Endothelial cell of umbilical vein (primary cell): Measurements from ENCODE around the gene ARHGEF12. TPM values are rescaled to one million over a fixed set of nuclear protein-coding genes. Genes with fewer than 3 reads are reported as not detected.

Source experiments
- BruUV-seq: library from RNA; stranded (reverse); fragments of 400-500 nt; replicated peaks from 2 replicates; lab custom pipeline; 2021; lab: Mats Ljungman, UMichigan
- CTCF ChIA-PET: fragments of 300-600, 350-600 bp; sonication (Branson Sonifier 250); formaldehyde crosslinking; loops from one replicate; lab custom pipeline; 2021; ENCODE audit warnings: antibody characterized with exemption, inconsistent platforms; lab: Charles Lee
- POLR2A ChIA-PET: fragments of 300-600, 350-600 bp; sonication (Branson Sonifier 250); formaldehyde crosslinking; loops from one replicate; lab custom pipeline; 2021; ENCODE audit warnings: antibody characterized with exemption, inconsistent platforms; lab: Charles Lee
- DNase-seq: peaks from one replicate; pipeline ENCODE4 v3.0.0-alpha.2; 2011; ENCODE audit warnings: low read depth, low spot score
- FAIRE-seq: peaks from 2 replicates; lab custom pipeline; 2011; peaks lifted over from hg19 to GRCh38; lab: Jason Lieb, UNC
- H2AFZ ChIP-seq: 2 replicates; pipeline ENCODE4 v1.6.0; 2012; ENCODE audit warnings: low read depth, low read length, control low read depth, inconsistent platforms
- H3K27ac ChIP-seq: 2 replicates; pipeline ENCODE4 v1.5.1; 2011; ENCODE audit warnings: low read depth, mild to moderate bottlenecking, control low read depth, low read length, moderate library complexity; ENCODE audit not compliant: insufficient read depth
- H3K27me3 ChIP-seq, 2 experiments: 2 replicates each; pipeline versions ENCODE4 v1.6.0 to v1.6.1; 2011; ENCODE audit warnings: low read length in 2 of 2, mixed read lengths in 1 of 2; ENCODE audit not compliant: control insufficient read depth in 2 of 2, insufficient read depth in 2 of 2
- H3K36me3 ChIP-seq, 2 experiments: 2 replicates in 1 of 2; 3 replicates in 1 of 2; pipeline ENCODE4 v1.5.1; 2011; ENCODE audit warnings: low read length in 2 of 2, mild to moderate bottlenecking in 1 of 2, moderate library complexity in 1 of 2; ENCODE audit not compliant: control insufficient read depth in 2 of 2, insufficient read depth in 2 of 2; ENCODE audit errors: extremely low read depth in 1 of 2
- H3K4me1 ChIP-seq: 3 replicates; pipeline ENCODE4 v1.5.1; 2011; ENCODE audit warnings: mild to moderate bottlenecking, low read length; ENCODE audit not compliant: control insufficient read depth, insufficient read depth; ENCODE audit errors: extremely low read depth
- H3K4me2 ChIP-seq: 2 replicates; pipeline ENCODE4 v1.6.1; 2011; ENCODE audit warnings: low read length, control low read depth, mixed read lengths; ENCODE audit not compliant: insufficient read depth
- H3K4me3 ChIP-seq, 3 experiments: fragments of 200-600 bp in 1 of 3; sonication (generic), shearing (Covaris generic) in 1 of 3; replicated peaks in 1 of 3; 2 replicates each; pipeline ENCODE4 v1.5.1; 2011 to 2016; ENCODE audit warnings: control low read depth in 3 of 3, low read length in 3 of 3, mild to moderate bottlenecking in 2 of 3, inconsistent platforms in 1 of 3, low read depth in 1 of 3, moderate library complexity in 1 of 3; ENCODE audit not compliant: insufficient read depth in 1 of 3
- H3K79me2 ChIP-seq: 2 replicates; pipeline ENCODE4 v1.6.0; 2012; ENCODE audit warnings: low read length, inconsistent platforms; ENCODE audit not compliant: control insufficient read depth, insufficient read depth
- H3K9ac ChIP-seq: replicated peaks from 2 replicates; pipeline ENCODE3; 2011; ENCODE audit warnings: low read length, control low read depth; ENCODE audit not compliant: insufficient read depth; ENCODE audit errors: extremely low read depth
- H3K9me1 ChIP-seq: replicated peaks from 3 replicates; pipeline ENCODE4 v1.6.0; 2011; ENCODE audit warnings: mild to moderate bottlenecking, low read length; ENCODE audit not compliant: control insufficient read depth, insufficient read depth; ENCODE audit errors: extremely low read depth
- H3K9me3 ChIP-seq: replicated peaks from 2 replicates; pipeline ENCODE4 v1.5.1; 2012; ENCODE audit warnings: low read length, inconsistent platforms; ENCODE audit not compliant: control insufficient read depth, insufficient read depth
- H4K20me1 ChIP-seq: replicated peaks from 2 replicates; pipeline ENCODE3; 2011; ENCODE audit warnings: mild to moderate bottlenecking, low read length; ENCODE audit not compliant: control insufficient read depth, insufficient read depth; ENCODE audit errors: extremely low read depth
- EZH2 ChIP-seq: IDR thresholded peaks from 2 replicates; pipeline ENCODE4 v1.6.1; 2012; ENCODE audit warnings: borderline replicate concordance, low read depth, mild to moderate bottlenecking, moderate library complexity, low read length, inconsistent platforms; ENCODE audit not compliant: severe bottlenecking
- FOS ChIP-seq: IDR thresholded peaks from 2 replicates; pipeline ENCODE4 v1.6.1; 2011; ENCODE audit warnings: mild to moderate bottlenecking, low read length, moderate library complexity, borderline replicate concordance; ENCODE audit not compliant: insufficient read depth
- GATA2 ChIP-seq: IDR thresholded peaks from 2 replicates; pipeline ENCODE4 v1.7.0; 2011; ENCODE audit warnings: low read depth, mild to moderate bottlenecking, moderate library complexity, mixed read lengths, low read length; ENCODE audit not compliant: insufficient read length, insufficient read depth
- JUN ChIP-seq: IDR thresholded peaks from 2 replicates; pipeline ENCODE4 v1.6.1; 2011; ENCODE audit warnings: borderline replicate concordance, low read depth; ENCODE audit not compliant: insufficient read length, insufficient read depth
- MYC ChIP-seq: IDR thresholded peaks from one replicate; pipeline ENCODE4 v1.6.1; 2011; ENCODE audit warnings: mild to moderate bottlenecking, low read depth, low read length
- POLR2A ChIP-seq: IDR thresholded peaks from 2 replicates; pipeline ENCODE4 v1.6.1; 2012; ENCODE audit warnings: low read depth, mild to moderate bottlenecking, control low read depth, low read length
- POLR2AphosphoS5 ChIP-seq: IDR thresholded peaks from 2 replicates; pipeline ENCODE4 v1.6.1; 2012; ENCODE audit warnings: low read depth, mild to moderate bottlenecking, control low read depth, low read length, moderate library complexity; ENCODE audit not compliant: insufficient read depth
- dilution Hi-C: fragments of 300-500 bp; cut with MboI; formaldehyde crosslinking; loops from one replicate; pipeline ENCODE4 v1.15.0; 2019; ENCODE audit warnings: low sequenced_read_pairs; ENCODE audit not compliant: extremely low pct_ligation_motif_present
- intact Hi-C: fragments of 100-400 bp; cut with micrococcal nuclease; formaldehyde crosslinking; loops from one replicate; pipeline ENCODE4 v1.10.0; 2022
- polyA plus RNA-seq, 4 experiments: library from polyadenylated mRNA; depleted of rRNA in 3 of 4; stranded (reverse) in 3 of 4; unstranded in 1 of 4; fragments of >200 nt; gene quantifications; 2 replicates each; pipeline versions ENCODE4 v1.2.1 to v1.2.3, GENCODE V29; 2011 to 2012; ENCODE audit warnings: missing spikeins in 1 of 4
- total RNA-seq: library from RNA; stranded (reverse); gene quantifications from 2 replicates; pipeline ENCODE4 v1.2.3, GENCODE V29; 2021
- TF ChIP-seq, protein P1 (sequence below): IDR thresholded peaks from 2 replicates; pipeline ENCODE4 v1.6.1; 2011; ENCODE audit not compliant: insufficient read depth, insufficient read length
- TF ChIP-seq, protein P2 (sequence below), 2 donors: IDR thresholded peaks; 1 replicate in 1 of 2; 2 replicates in 1 of 2; pipeline ENCODE4 v1.5.1; 2011; ENCODE audit warnings: low read length in 2 of 2, mild to moderate bottlenecking in 2 of 2, moderate library complexity in 2 of 2, control low read depth in 1 of 2, inconsistent platforms in 1 of 2, low read depth in 1 of 2; ENCODE audit not compliant: insufficient read depth in 1 of 2; ENCODE audit errors: extremely low read depth in 1 of 2

ARHGEF12 gene
- total and polyA plus RNA-seq, 2 donors (not counting 3 experiments of a cell fraction or from before 2014, with no cell fraction given) = 20.9 to 125 TPM

DNA sequence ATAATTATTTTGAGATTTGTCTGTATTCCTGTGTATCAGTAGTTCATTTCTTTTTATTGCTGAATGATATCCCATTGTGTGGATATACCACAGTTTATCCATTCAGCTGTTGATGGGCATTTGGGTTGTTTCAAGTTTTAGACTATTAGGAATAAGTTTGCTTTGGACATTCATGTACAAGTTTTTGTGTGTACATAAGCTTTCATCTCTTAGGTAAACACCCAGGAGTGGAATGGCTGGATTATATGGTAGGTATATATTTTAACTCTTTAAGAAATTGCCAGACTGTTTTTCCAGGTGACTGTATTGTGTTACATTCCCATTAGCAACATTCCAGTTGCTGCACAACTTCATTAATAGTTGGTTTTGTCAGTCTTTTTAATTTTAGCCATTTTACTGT is 52.0 kb downstream of the ARHGEF12 start:
- intact Hi-C loops = no loop called here
- Histone ChIP-seq H3K27ac (no peak overlapping the region), H3K79me2 (peaks cover 95% of the 10 kb centered on the region), H3K9me1 (no peaks in the 10 kb centered on the region), H3K4me3 (no peak overlapping the region), H3K36me3 (no peaks in the 10 kb centered on the region), H3K27me3 (no peaks in the 10 kb centered on the region), H3K4me2 (no peak overlapping the region), H3K4me1 (peaks cover 23% of the 10 kb centered on the region), H2AFZ (no peak overlapping the region), H3K9ac (no peak overlapping the region), H3K9me3 (no peaks in the 10 kb centered on the region), H4K20me1 (peaks cover 25% of the 10 kb centered on the region)
- DNase-seq (no peak), FAIRE-seq (no peak)
- ChIA-PET POLR2A (no interaction called here), CTCF (interaction anchor here (1.1 kb wide), 1 partner anchor 12 kb away, joined by 4 read pairs; no protein-coding TSS in a partner anchor)
- TF ChIP-seq, protein P1, sequence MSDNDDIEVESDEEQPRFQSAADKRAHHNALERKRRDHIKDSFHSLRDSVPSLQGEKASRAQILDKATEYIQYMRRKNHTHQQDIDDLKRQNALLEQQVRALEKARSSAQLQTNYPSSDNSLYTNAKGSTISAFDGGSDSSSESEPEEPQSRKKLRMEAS = no peak
- TF ChIP-seq POLR2AphosphoS5 = no peak
- no peak for TF ChIP-seq EZH2
- TF ChIP-seq JUN = no peak
- TF ChIP-seq, protein P2, sequence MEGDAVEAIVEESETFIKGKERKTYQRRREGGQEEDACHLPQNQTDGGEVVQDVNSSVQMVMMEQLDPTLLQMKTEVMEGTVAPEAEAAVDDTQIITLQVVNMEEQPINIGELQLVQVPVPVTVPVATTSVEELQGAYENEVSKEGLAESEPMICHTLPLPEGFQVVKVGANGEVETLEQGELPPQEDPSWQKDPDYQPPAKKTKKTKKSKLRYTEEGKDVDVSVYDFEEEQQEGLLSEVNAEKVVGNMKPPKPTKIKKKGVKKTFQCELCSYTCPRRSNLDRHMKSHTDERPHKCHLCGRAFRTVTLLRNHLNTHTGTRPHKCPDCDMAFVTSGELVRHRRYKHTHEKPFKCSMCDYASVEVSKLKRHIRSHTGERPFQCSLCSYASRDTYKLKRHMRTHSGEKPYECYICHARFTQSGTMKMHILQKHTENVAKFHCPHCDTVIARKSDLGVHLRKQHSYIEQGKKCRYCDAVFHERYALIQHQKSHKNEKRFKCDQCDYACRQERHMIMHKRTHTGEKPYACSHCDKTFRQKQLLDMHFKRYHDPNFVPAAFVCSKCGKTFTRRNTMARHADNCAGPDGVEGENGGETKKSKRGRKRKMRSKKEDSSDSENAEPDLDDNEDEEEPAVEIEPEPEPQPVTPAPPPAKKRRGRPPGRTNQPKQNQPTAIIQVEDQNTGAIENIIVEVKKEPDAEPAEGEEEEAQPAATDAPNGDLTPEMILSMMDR (IDR thresholded peaks at IDR 0.05; ENCODE audit: extremely low read depth in 1 of 2, insufficient read depth in 1 of 2, low read depth in 1 of 2, low read length in 2 of 2) = no peak
- no peak for TF ChIP-seq POLR2A
- no peak for TF ChIP-seq FOS
- no peak for TF ChIP-seq GATA2
- TF ChIP-seq MYC = no peak
- dilution Hi-C loops = no loop called here
- no TSS peak for BruUV-seq
